ENCODE results near the gene TRH. TPM values are rescaled to one million over a fixed set of nuclear protein-coding genes. Genes with fewer than 3 reads are reported as not detected.

Gene TRH
- total and polyA plus RNA-seq, 4 donors: 0.14 to 0.40 (median 0.22) TPM; not detected in 1

- 92 to 95% methylated on average over 9 of the region's 9 CpGs for WGBS, 2 donors
Observed at GRCh38 chr3:129937717-129938116, 36.8 kb upstream of the TRH start.

GRCh38 chr3:129938140-129938930 is 36.2 kb upstream of the TRH start:
- no peak for TF ChIP-seq CTCF (IDR thresholded peaks at IDR 0.05; ENCODE audit: control extremely low read depth, extremely low read depth)
- Histone ChIP-seq H3K9me3 (ENCODE audit: control insufficient read depth in 4 of 4, insufficient read depth in 3 of 4, low read length in 3 of 4) (no peaks in the 10 kb centered on the region), H3K27ac (ENCODE audit: low read depth in 1 of 2, low read length in 1 of 2) (no peak overlapping the region), H3K4me3 (no peak overlapping the region), H3K27me3 (ENCODE audit: control insufficient read depth in 3 of 3, insufficient read depth in 3 of 3, low read length in 2 of 3) (no peaks in the 10 kb centered on the region), H3K36me3 (ENCODE audit: control insufficient read depth in 4 of 4, insufficient read depth in 4 of 4, low read length in 4 of 4) (no peaks in the 10 kb centered on the region), H3K9ac (ENCODE audit: insufficient read depth in 1 of 2, low read length in 2 of 2) (no peak overlapping the region), H3K4me1 (ENCODE audit: control insufficient read depth in 5 of 5, insufficient read depth in 5 of 5, low read length in 5 of 5) (no peaks in the 10 kb centered on the region)
- DNase-seq (peak in 2 of 3 donors; percentile 29 to 36), ATAC-seq (ENCODE audit: insufficient read depth, low FRiP score) (no peak)
- WGBS, 2 donors: 90 to 91% methylated on average over 8 of the region's 8 CpGs

More at GRCh38 chr3:129937717-129938116, 36.8 kb upstream of the TRH start:
- H3K4me3 ChIP-seq: no peak overlapping the region
- H3K9me3 ChIP-seq (ENCODE audit: control insufficient read depth in 4 of 4, insufficient read depth in 3 of 4, low read length in 3 of 4): no peaks in the 10 kb centered on the region
- no peaks in the 10 kb centered on the region for H3K4me1 ChIP-seq (ENCODE audit: control insufficient read depth in 5 of 5, insufficient read depth in 5 of 5, low read length in 5 of 5)
- no peak for ATAC-seq (ENCODE audit: insufficient read depth, low FRiP score)
- H3K9ac ChIP-seq (ENCODE audit: insufficient read depth in 1 of 2, low read length in 2 of 2): no peak overlapping the region
- DNase-seq: no peak
- H3K27ac ChIP-seq (ENCODE audit: low read depth in 1 of 2, low read length in 1 of 2): no peak overlapping the region
- H3K27me3 ChIP-seq (ENCODE audit: control insufficient read depth in 3 of 3, insufficient read depth in 3 of 3, low read length in 2 of 3): no peaks in the 10 kb centered on the region
- TF ChIP-seq CTCF (IDR thresholded peaks at IDR 0.05; ENCODE audit: control extremely low read depth, extremely low read depth): no peak
- no peaks in the 10 kb centered on the region for H3K36me3 ChIP-seq (ENCODE audit: control insufficient read depth in 4 of 4, insufficient read depth in 4 of 4, low read length in 4 of 4)

GRCh38 chr3:129940086-129940485 is 34.4 kb upstream of the TRH start:
- Histone ChIP-seq H3K36me3 (ENCODE audit: control insufficient read depth in 4 of 4, insufficient read depth in 4 of 4, low read length in 4 of 4) (no peaks in the 10 kb centered on the region), H3K9ac (ENCODE audit: insufficient read depth in 1 of 2, low read length in 2 of 2) (no peak overlapping the region), H3K27me3 (ENCODE audit: control insufficient read depth in 3 of 3, insufficient read depth in 3 of 3, low read length in 2 of 3) (no peaks in the 10 kb centered on the region), H3K27ac (ENCODE audit: low read depth in 1 of 2, low read length in 1 of 2) (no peak overlapping the region), H3K4me1 (ENCODE audit: control insufficient read depth in 5 of 5, insufficient read depth in 5 of 5, low read length in 5 of 5) (no peaks in the 10 kb centered on the region), H3K9me3 (ENCODE audit: control insufficient read depth in 4 of 4, insufficient read depth in 3 of 4, low read length in 3 of 4) (no peaks in the 10 kb centered on the region), H3K4me3 (no peak overlapping the region)
- DNase-seq (no peak), ATAC-seq (ENCODE audit: insufficient read depth, low FRiP score) (no peak)
- WGBS, 2 donors: 85 to 94% methylated on average over 3 of the region's 3 CpGs
- no peak for TF ChIP-seq CTCF (IDR thresholded peaks at IDR 0.05; ENCODE audit: control extremely low read depth, extremely low read depth)
